Gastrocnemius medialis (tissue), 4 donors: ENCODE results near the gene IDH2. TPM values are rescaled to one million over a fixed set of nuclear protein-coding genes. Genes with fewer than 3 reads are reported as not detected.
A peak's percentile ranks its signal among the peaks of the same experiment; 100 is the strongest.

Experiments used
- ATAC-seq, 2 donors: fragments of 150-250 bp; one replicate each; pipeline ENCODE4 v1.9.1; 2016
- DNase-seq, 2 donors: peaks; one replicate each; pipeline ENCODE4 v3.0.0-alpha.2; 2019
- H3K27ac ChIP-seq, 4 donors: fragments of 200-600 bp; sonication (generic); 1 replicate in 1 of 4; 2 replicates in 3 of 4; pipeline ENCODE4 v1.5.1; 2016 to 2018; ENCODE audit warnings: mild to moderate bottlenecking in 2 of 4, moderate library complexity in 1 of 4
- H3K27me3 ChIP-seq, 3 donors: fragments of 200-600 bp; sonication (generic) in 2 of 3; 1 replicate in 1 of 3; 2 replicates in 2 of 3; pipeline versions ENCODE4 v1.5.1 to v1.6.0; 2016 to 2019; ENCODE audit warnings: mild to moderate bottlenecking in 1 of 3, moderate library complexity in 1 of 3
- H3K36me3 ChIP-seq, 2 donors: fragments of 200-600 bp; sonication (generic) in 1 of 2; one replicate each; pipeline ENCODE4 v1.5.1; 2017 to 2018
- H3K4me1 ChIP-seq, 2 donors: fragments of 200-600 bp; sonication (generic) in 1 of 2; one replicate each; pipeline ENCODE4 v1.5.1; 2016 to 2017; ENCODE audit warnings: mild to moderate bottlenecking in 2 of 2
- H3K4me3 ChIP-seq, 4 donors: fragments of 200-600 bp; sonication (generic) in 3 of 4; 1 replicate in 1 of 4; 2 replicates in 3 of 4; pipeline ENCODE4 v1.5.1; 2016 to 2019; ENCODE audit warnings: mild to moderate bottlenecking in 2 of 4
- H3K9me3 ChIP-seq, 3 donors: fragments of 200-600 bp; sonication (generic) in 2 of 3; 1 replicate in 1 of 3; 2 replicates in 2 of 3; pipeline ENCODE4 v1.5.1; 2016 to 2019
- CTCF ChIP-seq, 5 experiments: fragments of 450-650 bp in 3 of 5; fragments of 200-600 bp in 2 of 5; sonication (generic) in 2 of 5; IDR thresholded peaks in 4 of 5; conservative IDR thresholded peaks in 1 of 5; 1 replicate in 4 of 5; 2 replicates in 1 of 5; pipeline ENCODE4 v1.5.1; 2016 to 2019; ENCODE audit warnings: antibody characterized with exemption in 5 of 5, mild to moderate bottlenecking in 3 of 5, moderate library complexity in 3 of 5
- POLR2A ChIP-seq, 2 donors: fragments of 450-650 bp; IDR thresholded peaks; one replicate each; pipeline ENCODE4 v1.6.1; 2017; ENCODE audit warnings: antibody characterized with exemption in 2 of 2, mild to moderate bottlenecking in 2 of 2, moderate library complexity in 2 of 2
- in situ Hi-C, 4 donors: fragments of 200-750 bp; cut with MboI; loops; one replicate each; pipeline versions ENCODE4 v1.15.0 to v1.8.0; 2017; ENCODE audit warnings: low sequenced_read_pairs in 4 of 4
- intact Hi-C: fragments of 100-400 bp; cut with DNase I; formaldehyde crosslinking; loops from one replicate; pipeline ENCODE4 v1.15.1; 2023; ENCODE audit warnings: low total_unique reads
- total RNA-seq, 4 donors: library from RNA; depleted of rRNA; stranded (reverse); fragments of >200 nt; gene quantifications; one replicate each; pipeline versions ENCODE4 v1.1.0 to v1.2.3, GENCODE V29; 2016

IDH2 gene
- total RNA-seq, 4 donors from 2014 or later: 349 to 547 (median 423) TPM

- in situ Hi-C loops: no loop called here
- peaks cover 19 to 32% of the 10 kb centered on the region in 2 donors for H3K4me1 ChIP-seq
- DNase-seq: no peak
Observed at GRCh38 chr15:90040618-90041017, 61.6 kb downstream of the IDH2 start.

DNA sequence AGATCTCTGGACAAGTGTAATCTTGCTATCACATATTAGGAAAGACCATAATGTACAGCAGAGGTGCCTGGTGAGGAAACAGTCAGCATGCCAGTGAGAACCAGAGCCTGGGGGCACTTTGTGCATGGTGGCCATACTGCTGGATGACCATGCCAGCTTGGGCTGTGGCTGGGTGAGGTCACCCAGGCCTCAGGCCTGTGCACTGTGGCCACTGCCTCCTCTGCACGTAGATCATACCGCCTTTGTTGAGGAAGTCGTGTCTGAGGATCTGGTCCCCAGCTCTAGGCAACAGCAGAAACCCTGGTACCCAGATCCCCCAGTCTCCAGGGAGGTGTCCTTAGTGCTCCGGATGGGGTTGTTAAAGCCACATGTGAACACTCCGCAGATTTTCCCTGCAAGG is 62.3 kb downstream of the IDH2 start:
- ATAC-seq: no peak
- Histone ChIP-seq H3K4me1 (peaks cover 23 to 36% of the 10 kb centered on the region in 2 donors), H3K4me3 (no peak overlapping the region), H3K27me3 (no peaks in the 10 kb centered on the region), H3K9me3 (no peaks in the 10 kb centered on the region), H3K27ac (no peak overlapping the region), H3K36me3 (no peaks in the 10 kb centered on the region)
- DNase-seq: peak in 1 of 2 donors; percentile 7
- intact Hi-C loops (no loop called here), in situ Hi-C loops (no loop called here)
- TF ChIP-seq CTCF (IDR thresholded peaks at IDR 0.05 in 4 of 5, conservative IDR thresholded peaks at IDR 0.05 in 1 of 5): no peak
- TF ChIP-seq POLR2A (IDR thresholded peaks at IDR 0.05): no peak

More at GRCh38 chr15:90040618-90041017, 61.6 kb downstream of the IDH2 start:
- Histone ChIP-seq H3K4me3 (no peak overlapping the region), H3K27ac (no peak overlapping the region), H3K27me3 (no peaks in the 10 kb centered on the region), H3K36me3 (no peaks in the 10 kb centered on the region), H3K9me3 (no peaks in the 10 kb centered on the region)
- no peak for ATAC-seq
- no peak for TF ChIP-seq POLR2A (IDR thresholded peaks at IDR 0.05)
- no peak for TF ChIP-seq CTCF (IDR thresholded peaks at IDR 0.05 in 4 of 5, conservative IDR thresholded peaks at IDR 0.05 in 1 of 5)
- intact Hi-C loops: no loop called here

- in situ Hi-C loops (no loop called here), intact Hi-C loops (no loop called here)
- peak in 1 of 2 donors; percentile 36 for DNase-seq
- H3K4me3 ChIP-seq: no peak overlapping the region
- peak; percentile 39 to 70 for ATAC-seq
- no peaks in the 10 kb centered on the region for H3K36me3 ChIP-seq
- H3K27me3 ChIP-seq: no peaks in the 10 kb centered on the region
- peak overlapping the region in 1 of 4 donors; percentile 46 for H3K27ac ChIP-seq
- H3K4me1 ChIP-seq: peaks cover 36 to 46% of the 10 kb centered on the region in 2 donors
- H3K9me3 ChIP-seq: no peaks in the 10 kb centered on the region
- TF ChIP-seq POLR2A (IDR thresholded peaks at IDR 0.05) (no peak), CTCF (IDR thresholded peaks at IDR 0.05 in 4 of 5, conservative IDR thresholded peaks at IDR 0.05 in 1 of 5) (no peak)
Observed at GRCh38 chr15:90038632-90039095, 63.6 kb downstream of the IDH2 start.

DNA sequence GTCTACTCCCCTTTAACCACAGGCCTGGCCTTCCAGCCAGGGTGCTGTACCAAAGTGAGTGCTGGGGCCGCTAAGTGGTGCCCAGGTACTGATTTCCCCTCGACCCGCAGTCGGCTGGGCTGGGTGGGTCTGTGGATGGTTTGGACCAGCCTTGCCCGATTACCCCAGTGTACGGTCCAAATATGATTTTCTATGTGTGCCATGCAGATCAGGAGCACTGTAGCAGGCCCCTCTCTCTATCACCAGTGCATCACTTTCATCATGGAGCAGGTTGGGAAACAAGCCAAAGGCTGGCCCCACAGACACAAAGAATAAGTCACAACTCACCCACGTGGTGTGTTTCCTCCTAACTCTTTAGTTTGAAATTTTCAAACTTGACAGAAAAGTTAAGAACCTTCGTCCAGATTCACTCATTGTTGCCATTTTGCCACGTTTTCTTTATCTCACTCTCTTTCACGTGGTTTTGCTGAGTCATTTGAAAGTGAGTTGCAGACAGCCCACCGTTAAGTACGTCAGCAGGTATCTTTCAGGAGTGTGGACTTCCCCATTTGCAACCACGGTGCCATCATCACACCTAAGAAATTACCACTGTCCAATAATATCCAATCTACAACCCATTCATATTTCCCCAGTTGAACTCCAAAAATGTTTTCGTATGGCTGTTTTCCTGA is 64.2 kb downstream of the IDH2 start:
- H3K27me3 ChIP-seq: no peaks in the 10 kb centered on the region
- in situ Hi-C loops (no loop called here), intact Hi-C loops (no loop called here)
- H3K4me1 ChIP-seq: peaks cover 41 to 44% of the 10 kb centered on the region in 2 donors
- no peaks in the 10 kb centered on the region for H3K9me3 ChIP-seq
- TF ChIP-seq POLR2A (IDR thresholded peaks at IDR 0.05) (no peak), CTCF (IDR thresholded peaks at IDR 0.05 in 4 of 5, conservative IDR thresholded peaks at IDR 0.05 in 1 of 5) (no peak)
- ATAC-seq (no peak), DNase-seq (peak in 1 of 2 donors; percentile 13)
- H3K27ac ChIP-seq: no peak overlapping the region
- no peak overlapping the region for H3K4me3 ChIP-seq
- H3K36me3 ChIP-seq: no peaks in the 10 kb centered on the region
